CD8-positive, alpha-beta memory T cell (primary cell): Measurements from ENCODE around the gene LIPG. TPM values are rescaled to one million over a fixed set of nuclear protein-coding genes. Genes with fewer than 3 reads are reported as not detected.

Experiments
- polyA plus RNA-seq: library from polyadenylated mRNA; unstranded; fragments of 300-500 nt; fragmentation: Illumina TruSeq; gene quantifications from one replicate; pipeline ENCODE4 v1.2.3, GENCODE V29; 2021
- total RNA-seq, 2 experiments: library from RNA; stranded (reverse); gene quantifications; one replicate each; pipeline ENCODE4 v1.2.3, GENCODE V29; 2021

Gene LIPG
- total and polyA plus RNA-seq, 3 experiments from 2014 or later, result not detected

Other genes starting within 250 kb of the LIPG start
- gene DYM, start 101.4 kb upstream of the LIPG start, total RNA-seq, result 10 to 100 TPM; 71.6 to 76.8 TPM
- gene DYM, start 101.4 kb upstream of the LIPG start, polyA plus RNA-seq, result 40.5 TPM
- 10 to 100 TPM; 23.4 to 25.4 TPM for gene C18orf32, start 74.8 kb upstream of the LIPG start, total RNA-seq
- 99.9 TPM for gene C18orf32, start 74.8 kb upstream of the LIPG start, polyA plus RNA-seq
- 1,000 to 10,000 TPM; 2,009 to 2,032 TPM for gene RPL17, start 69.6 kb upstream of the LIPG start, total RNA-seq
- gene RPL17, start 69.6 kb upstream of the LIPG start, polyA plus RNA-seq, result 1,866 TPM